PC-9 (cell line): ENCODE data around the gene CFAP54. TPM values are rescaled to one million over a fixed set of nuclear protein-coding genes. Genes with fewer than 3 reads are reported as not detected.

ENCODE experiments used
- BruUV-seq: library from RNA; stranded (reverse); fragments of 400-500 nt; replicated peaks from 2 replicates; lab custom pipeline; 2021; lab: Mats Ljungman, UMichigan
- CTCF ChIA-PET: fragments of 300-600 bp; sonication (Branson Sonifier 250); formaldehyde crosslinking; loops from one replicate; lab custom pipeline; 2022; ENCODE audit warnings: antibody characterized with exemption; lab: Charles Lee
- POLR2A ChIA-PET: fragments of 300-600 bp; sonication (Branson Sonifier 250); formaldehyde crosslinking; loops from one replicate; lab custom pipeline; 2022; ENCODE audit warnings: antibody characterized with exemption; ENCODE audit not compliant: unreplicated experiment; lab: Charles Lee
- DNase-seq, 2 experiments: peaks; one replicate each; pipeline versions ENCODE4 v3.0.0 to v3.0.0-alpha.2; 2015 to 2022; ENCODE audit warnings: mixed read lengths in 1 of 2
- H2AFZ ChIP-seq: fragments of 200-600 bp; sonication (generic); 2 replicates; pipeline ENCODE4 v1.8.1; 2017; ENCODE audit warnings: antibody characterized with exemption
- H3F3A ChIP-seq: fragments of 200-600 bp; sonication (generic); 2 replicates; pipeline ENCODE4 v1.8.1; 2017; ENCODE audit warnings: antibody characterized with exemption, mild to moderate bottlenecking, low read depth; ENCODE audit not compliant: insufficient read depth
- H3K27ac ChIP-seq: fragments of 200-600 bp; sonication (generic); 2 replicates; pipeline ENCODE4 v1.6.1; 2016; ENCODE audit warnings: mixed run types
- H3K27me3 ChIP-seq: fragments of 200-600 bp; sonication (generic); 2 replicates; pipeline ENCODE4 v1.6.1; 2016; ENCODE audit warnings: low read depth, mixed run types; ENCODE audit not compliant: insufficient read depth
- H3K36me3 ChIP-seq: fragments of 200-600 bp; sonication (generic); 2 replicates; pipeline ENCODE4 v1.6.1; 2016; ENCODE audit warnings: low read depth, mixed run types
- H3K4me1 ChIP-seq: fragments of 200-600 bp; sonication (generic); replicated peaks from 2 replicates; pipeline ENCODE4 v1.6.1; 2016; ENCODE audit warnings: mixed run types; ENCODE audit not compliant: insufficient read depth
- H3K4me2 ChIP-seq: fragments of 200-600 bp; sonication (generic); 2 replicates; pipeline ENCODE4 v1.6.1; 2017; ENCODE audit warnings: mixed run types
- H3K4me3 ChIP-seq: fragments of 200-600 bp; sonication (generic); 2 replicates; pipeline ENCODE4 v1.6.1; 2016; ENCODE audit warnings: mixed run types
- H3K79me2 ChIP-seq: fragments of 200-600 bp; sonication (generic); 2 replicates; pipeline ENCODE4 v1.6.1; 2017; ENCODE audit warnings: low read depth, mixed run types
- H3K9me2 ChIP-seq: fragments of 200-600 bp; sonication (generic); 2 replicates; pipeline ENCODE4 v1.8.1; 2017; ENCODE audit warnings: mild to moderate bottlenecking; ENCODE audit not compliant: insufficient read depth
- H3K9me3 ChIP-seq: fragments of 200-600 bp; sonication (generic); 2 replicates; pipeline ENCODE4 v1.8.1; 2016; ENCODE audit warnings: low read depth; ENCODE audit not compliant: insufficient read depth
- H4K20me1 ChIP-seq: fragments of 200-600 bp; sonication (generic); 2 replicates; pipeline ENCODE4 v1.8.1; 2017; ENCODE audit not compliant: insufficient read depth
- CTCF ChIP-seq: fragments of 200-600 bp; sonication (generic); conservative IDR thresholded peaks from 2 replicates; pipeline ENCODE4 v1.6.1; 2017; ENCODE audit warnings: mixed run types, antibody characterized with exemption, mild to moderate bottlenecking, moderate library complexity
- EZH2 ChIP-seq: fragments of 200-600 bp; sonication (generic); IDR thresholded peaks from 2 replicates; pipeline ENCODE4 v1.8.0; 2017; ENCODE audit warnings: antibody characterized with exemption, low read depth
- intact Hi-C: fragments of 100-400 bp; cut with micrococcal nuclease; formaldehyde crosslinking; loops from one replicate; pipeline ENCODE4 v1.10.0; 2022; ENCODE audit not compliant: unreplicated experiment
- total RNA-seq: library from RNA; stranded (reverse); gene quantifications from 2 replicates; pipeline ENCODE4 v1.2.3, GENCODE V29; 2021

Gene CFAP54
- total RNA-seq, 1 experiment from 2014 or later = 16.4 TPM

DNA sequence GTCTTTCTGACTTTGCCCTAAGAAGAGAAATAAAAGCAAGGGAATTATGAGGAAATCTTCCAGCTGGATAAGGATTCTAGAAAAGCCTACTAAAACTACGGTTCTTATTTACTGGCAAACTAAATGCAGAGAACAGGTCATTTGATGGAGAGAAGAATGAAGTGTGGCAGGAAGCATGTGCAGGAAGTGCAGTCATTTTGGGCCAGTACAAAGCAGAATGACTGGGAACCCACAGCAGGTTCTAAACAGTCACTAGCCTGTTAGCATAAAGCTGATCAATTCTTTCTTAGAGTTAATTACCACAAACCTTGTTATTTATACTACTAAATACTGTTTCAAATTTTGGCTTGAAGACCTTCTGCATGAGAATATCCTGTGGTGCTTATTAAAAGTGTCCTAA is 36.7 kb downstream of the CFAP54 start:
- H3K4me1 ChIP-seq = no peaks in the 10 kb centered on the region
- no peaks in the 10 kb centered on the region for H3K27me3 ChIP-seq
- no peak overlapping the region for H3K4me2 ChIP-seq
- no peaks in the 10 kb centered on the region for H3K9me3 ChIP-seq
- no peak overlapping the region for H2AFZ ChIP-seq
- TF ChIP-seq CTCF = no peak
- no peak for TF ChIP-seq EZH2
- H3K27ac ChIP-seq = no peak overlapping the region
- H3K9me2 ChIP-seq = 0 out of 2 replicates have a peak, but pooled peaks cover 3% of the 10 kb centered on the region
- H3K79me2 ChIP-seq = no peaks in the 10 kb centered on the region
- H3F3A ChIP-seq = no peaks in the 10 kb centered on the region
- ChIA-PET CTCF (no interaction called here), POLR2A (no interaction called here)
- DNase-seq = no peak
- H3K4me3 ChIP-seq = no peak overlapping the region
- no peaks in the 10 kb centered on the region for H3K36me3 ChIP-seq
- intact Hi-C loops = no loop called here
- no TSS peak for BruUV-seq
- H4K20me1 ChIP-seq = no peaks in the 10 kb centered on the region

DNA sequence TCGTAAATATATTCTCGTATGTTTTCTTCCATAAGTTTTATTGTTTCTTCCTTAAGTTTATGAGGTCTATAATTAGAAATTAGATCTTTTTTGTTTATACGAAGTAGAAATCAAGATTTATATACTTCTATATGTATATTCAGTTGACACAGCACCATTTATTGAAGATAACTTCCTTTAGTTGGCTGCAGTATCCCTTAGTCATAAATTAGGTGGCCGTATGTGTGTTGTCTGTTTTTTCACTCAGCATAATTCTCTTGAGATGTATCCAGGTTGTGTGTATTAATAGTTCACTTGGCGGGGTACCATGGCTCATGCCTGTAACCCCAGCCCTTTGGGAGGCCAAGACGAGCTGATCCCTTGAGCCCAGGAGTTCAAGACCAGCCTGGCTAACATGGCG is 40.5 kb downstream of the CFAP54 start:
- POLR2A ChIA-PET = no interaction called here
- intact Hi-C loops = no loop called here
- Histone ChIP-seq H3F3A (no peaks in the 10 kb centered on the region), H2AFZ (no peak overlapping the region), H3K27me3 (no peaks in the 10 kb centered on the region), H3K4me3 (no peak overlapping the region), H4K20me1 (no peaks in the 10 kb centered on the region), H3K27ac (no peak overlapping the region), H3K36me3 (no peaks in the 10 kb centered on the region), H3K4me2 (no peak overlapping the region), H3K9me3 (no peaks in the 10 kb centered on the region), H3K9me2 (0 out of 2 replicates have a peak, but pooled peaks cover 3% of the 10 kb centered on the region), H3K79me2 (no peaks in the 10 kb centered on the region), H3K4me1 (no peaks in the 10 kb centered on the region)
- CTCF ChIA-PET = no interaction called here
- TF ChIP-seq EZH2 (no peak), CTCF (no peak)
- BruUV-seq = no TSS peak
- DNase-seq = no peak

GRCh38 chr12:96534339-96534738 is 45.0 kb downstream of the CFAP54 start:
- ChIA-PET POLR2A (no interaction called here), CTCF (no interaction called here)
- Histone ChIP-seq H3K9me3 (no peaks in the 10 kb centered on the region), H3K27me3 (no peaks in the 10 kb centered on the region), H3K36me3 (no peaks in the 10 kb centered on the region), H3K27ac (no peak overlapping the region), H3K4me1 (no peaks in the 10 kb centered on the region), H2AFZ (no peak overlapping the region), H3K79me2 (no peaks in the 10 kb centered on the region), H3K4me3 (no peak overlapping the region), H3K4me2 (no peak overlapping the region), H3K9me2 (no peaks in the 10 kb centered on the region), H3F3A (no peaks in the 10 kb centered on the region), H4K20me1 (no peaks in the 10 kb centered on the region)
- DNase-seq = no peak
- TF ChIP-seq CTCF = no peak
- TF ChIP-seq EZH2 = no peak
- BruUV-seq = no TSS peak
- intact Hi-C loops = no loop called here
